Adrenal gland (tissue), 12 donors: ENCODE data around the gene ZBTB46. TPM values are rescaled to one million over a fixed set of nuclear protein-coding genes. Genes with fewer than 3 reads are reported as not detected.

Experiments used
- DNase-seq, 7 donors: peaks; one replicate each; pipeline ENCODE4 v3.0.0-alpha.2; 2019 to 2020
- H3K27ac ChIP-seq, 5 donors: fragments of 200-600 bp; sonication (generic) in 4 of 5; 1 replicate in 3 of 5; 2 replicates in 2 of 5; pipeline versions ENCODE4 v1.5.1 to v1.8.0; 2016 to 2020; ENCODE audit warnings: mild to moderate bottlenecking in 1 of 5
- H3K27me3 ChIP-seq: fragments of 200-600 bp; 2 replicates; pipeline ENCODE4 v1.8.0; 2021
- H3K36me3 ChIP-seq, 2 donors: fragments of 200-600 bp; replicated peaks in 1 of 2; 1 replicate in 1 of 2; 2 replicates in 1 of 2; pipeline versions ENCODE4 v1.5.1 to v1.8.0; 2018 to 2022
- H3K4me1 ChIP-seq, 2 donors: fragments of 200-600 bp; replicated peaks in 1 of 2; 1 replicate in 1 of 2; 2 replicates in 1 of 2; pipeline versions ENCODE4 v1.5.1 to v1.8.0; 2018 to 2021
- H3K4me3 ChIP-seq, 4 donors: fragments of 200-600 bp; sonication (generic) in 3 of 4; one replicate each; pipeline ENCODE4 v1.5.1; 2016 to 2018
- H3K9me3 ChIP-seq, 3 donors: fragments of 200-600 bp; sonication (generic) in 1 of 3; replicated peaks in 1 of 3; 1 replicate in 2 of 3; 2 replicates in 1 of 3; pipeline versions ENCODE4 v1.5.1 to v1.8.0; 2016 to 2021
- POLR2A ChIP-seq, 2 donors: fragments of 450-650 bp; IDR thresholded peaks; one replicate each; pipeline ENCODE4 v1.6.1; 2017; ENCODE audit warnings: antibody characterized with exemption in 2 of 2, mild to moderate bottlenecking in 2 of 2, moderate library complexity in 1 of 2
- WGBS, 4 donors: extraction: QIAGEN DNeasy Blood & Tissue Kit in 2 of 4; methylation state at CpG; one replicate each; pipeline versions ENCODE4 v1.1.5 to v1.1.7; 2013 to 2017; 5-methylcytosine and 5-hydroxymethylcytosine counted together
- intact Hi-C, 2 donors: fragments of 100-400 bp; cut with DNase I; formaldehyde crosslinking; loops; one replicate each; pipeline versions ENCODE4 v1.14.1 to v1.15.0; 2022 to 2023
- polyA plus RNA-seq, 3 donors: library from polyadenylated mRNA; stranded (reverse); fragments of 200-250 nt in 2 of 3; fragments of 350-450 nt in 1 of 3; fragmentation: Illumina TruSeq in 1 of 3; extraction: RNeasy Lipid Tissue Mini Kit (QIAGEN cat#74804) in 1 of 3; gene quantifications; one replicate each; pipeline ENCODE4 v1.2.3, GENCODE V29; 2013 to 2014
- total RNA-seq, 9 donors: library from RNA; depleted of rRNA in 4 of 9; stranded (reverse); fragments of >200 nt in 4 of 9; fragments of 120-200 nt in 1 of 9; fragmentation: NEBNext Ultra II Directional in 1 of 9; extraction: Animal tissue kit (Norgen Biotek cat#: 25700) in 1 of 9; gene quantifications; one replicate each; pipeline versions ENCODE4 v1.1.0 to v1.2.4, GENCODE V29; 2013 to 2023
- TF ChIP-seq, protein P1 (sequence below), 6 experiments: fragments of 450-650 bp in 4 of 6; fragments of 200-600 bp in 2 of 6; sonication (generic) in 1 of 6; IDR thresholded peaks; 1 replicate in 5 of 6; 2 replicates in 1 of 6; pipeline versions ENCODE4 v1.5.1 to v1.8.0; 2016 to 2021; ENCODE audit warnings: antibody characterized with exemption in 6 of 6, mild to moderate bottlenecking in 2 of 6, moderate library complexity in 1 of 6
- donor health status: healthy with polysubstance abuse.
- donor health status: Bipolar disorder and iron deficiency.
- donor health status: DM: yes; HTN: yes; CAD: no.
- donor health status: DM: no; HTN: no; CAD: no.
- donor health status: DM: no; HTN: no; CAD: no.
- donor health status: DM: yes; HTN: yes; CAD: no.

The ZBTB46 gene
- total and polyA plus RNA-seq, 12 donors, result 0.77 to 22.4 (median 10.6) TPM

DNA sequence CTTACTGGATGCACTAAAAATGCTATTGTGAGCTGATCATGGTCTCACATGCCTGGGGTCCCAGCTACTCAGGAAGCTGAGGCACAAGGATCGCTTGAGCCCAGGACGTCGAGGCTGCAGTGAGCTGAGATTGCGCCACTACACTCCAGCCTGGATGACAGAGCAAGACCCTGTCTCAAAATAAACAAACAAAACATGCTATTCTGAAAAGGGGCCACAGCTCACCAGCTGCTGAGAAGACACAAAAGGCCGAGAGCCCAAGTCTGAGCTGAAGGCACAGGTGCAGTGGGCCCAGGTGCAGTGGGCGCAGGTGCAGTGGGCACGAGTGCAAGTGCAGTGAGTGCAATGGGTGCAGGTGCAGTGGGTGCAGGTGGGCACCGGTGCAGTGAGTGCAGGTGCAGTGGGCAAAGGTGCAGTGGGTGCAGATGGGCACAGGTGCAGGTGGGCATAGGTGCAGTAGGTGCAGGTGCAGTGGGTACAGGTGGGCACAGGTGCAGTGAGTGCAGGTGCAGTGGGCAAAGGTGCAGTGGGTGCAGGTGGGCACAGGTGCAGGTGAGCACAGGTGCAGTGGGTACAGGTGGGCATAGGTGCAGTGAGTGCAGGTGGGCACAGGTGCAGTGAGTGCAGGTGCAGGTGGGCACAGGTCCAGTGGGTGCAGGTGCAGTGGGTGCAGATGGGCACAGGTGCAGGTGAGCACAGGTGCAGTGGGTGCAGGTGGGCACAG lies 16.0 kb downstream of the ZBTB46 start:
- TF ChIP-seq, protein P1, sequence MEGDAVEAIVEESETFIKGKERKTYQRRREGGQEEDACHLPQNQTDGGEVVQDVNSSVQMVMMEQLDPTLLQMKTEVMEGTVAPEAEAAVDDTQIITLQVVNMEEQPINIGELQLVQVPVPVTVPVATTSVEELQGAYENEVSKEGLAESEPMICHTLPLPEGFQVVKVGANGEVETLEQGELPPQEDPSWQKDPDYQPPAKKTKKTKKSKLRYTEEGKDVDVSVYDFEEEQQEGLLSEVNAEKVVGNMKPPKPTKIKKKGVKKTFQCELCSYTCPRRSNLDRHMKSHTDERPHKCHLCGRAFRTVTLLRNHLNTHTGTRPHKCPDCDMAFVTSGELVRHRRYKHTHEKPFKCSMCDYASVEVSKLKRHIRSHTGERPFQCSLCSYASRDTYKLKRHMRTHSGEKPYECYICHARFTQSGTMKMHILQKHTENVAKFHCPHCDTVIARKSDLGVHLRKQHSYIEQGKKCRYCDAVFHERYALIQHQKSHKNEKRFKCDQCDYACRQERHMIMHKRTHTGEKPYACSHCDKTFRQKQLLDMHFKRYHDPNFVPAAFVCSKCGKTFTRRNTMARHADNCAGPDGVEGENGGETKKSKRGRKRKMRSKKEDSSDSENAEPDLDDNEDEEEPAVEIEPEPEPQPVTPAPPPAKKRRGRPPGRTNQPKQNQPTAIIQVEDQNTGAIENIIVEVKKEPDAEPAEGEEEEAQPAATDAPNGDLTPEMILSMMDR (IDR thresholded peaks at IDR 0.05), result no peak
- no peak for TF ChIP-seq POLR2A (IDR thresholded peaks at IDR 0.05)
- Histone ChIP-seq H3K4me1 (no peaks in the 10 kb centered on the region), H3K9me3 (no peaks in the 10 kb centered on the region), H3K36me3 (no peaks in the 10 kb centered on the region), H3K27ac (peak overlapping the region in 1 of 5 donors; percentile 52), H3K4me3 (no peak overlapping the region), H3K27me3 (no peaks in the 10 kb centered on the region)
- 64 to 87% (median 76%) methylated on average over 8 of the region's 8 CpGs for WGBS, 4 donors
- no peak for DNase-seq
- intact Hi-C loops, result no loop called here

DNA sequence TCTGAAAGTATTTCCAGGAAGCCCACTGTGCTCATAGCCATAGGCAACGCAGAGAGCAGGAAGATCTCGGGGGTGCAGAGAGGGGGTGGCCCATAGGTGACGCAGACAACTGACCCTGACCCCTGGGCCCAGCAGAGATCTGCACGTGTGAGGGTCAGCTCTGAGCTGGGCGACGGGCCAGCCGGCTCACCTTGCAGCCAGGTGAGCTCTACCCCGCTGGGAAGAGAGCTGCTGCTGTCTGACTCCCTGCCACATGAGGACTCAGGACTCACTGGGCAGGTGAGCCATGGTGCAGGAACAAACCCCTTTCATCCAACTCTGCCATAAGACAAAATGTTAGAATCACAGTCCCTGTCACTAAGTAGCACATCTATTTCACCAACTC lies 19.6 kb downstream of the ZBTB46 start:
- Histone ChIP-seq H3K27me3 (no peaks in the 10 kb centered on the region), H3K36me3 (no peaks in the 10 kb centered on the region), H3K27ac (peak overlapping the region in 1 of 5 donors; percentile 44), H3K4me3 (no peak overlapping the region), H3K9me3 (no peaks in the 10 kb centered on the region), H3K4me1 (no peaks in the 10 kb centered on the region)
- TF ChIP-seq POLR2A (IDR thresholded peaks at IDR 0.05), result no peak
- TF ChIP-seq, protein P1 (IDR thresholded peaks at IDR 0.05), result no peak
- intact Hi-C loops, result no loop called here
- no peak for DNase-seq
- 77 to 100% (median 79%) methylated on average over 2 to 8 of the region's 8 CpGs for WGBS, 4 donors

DNA sequence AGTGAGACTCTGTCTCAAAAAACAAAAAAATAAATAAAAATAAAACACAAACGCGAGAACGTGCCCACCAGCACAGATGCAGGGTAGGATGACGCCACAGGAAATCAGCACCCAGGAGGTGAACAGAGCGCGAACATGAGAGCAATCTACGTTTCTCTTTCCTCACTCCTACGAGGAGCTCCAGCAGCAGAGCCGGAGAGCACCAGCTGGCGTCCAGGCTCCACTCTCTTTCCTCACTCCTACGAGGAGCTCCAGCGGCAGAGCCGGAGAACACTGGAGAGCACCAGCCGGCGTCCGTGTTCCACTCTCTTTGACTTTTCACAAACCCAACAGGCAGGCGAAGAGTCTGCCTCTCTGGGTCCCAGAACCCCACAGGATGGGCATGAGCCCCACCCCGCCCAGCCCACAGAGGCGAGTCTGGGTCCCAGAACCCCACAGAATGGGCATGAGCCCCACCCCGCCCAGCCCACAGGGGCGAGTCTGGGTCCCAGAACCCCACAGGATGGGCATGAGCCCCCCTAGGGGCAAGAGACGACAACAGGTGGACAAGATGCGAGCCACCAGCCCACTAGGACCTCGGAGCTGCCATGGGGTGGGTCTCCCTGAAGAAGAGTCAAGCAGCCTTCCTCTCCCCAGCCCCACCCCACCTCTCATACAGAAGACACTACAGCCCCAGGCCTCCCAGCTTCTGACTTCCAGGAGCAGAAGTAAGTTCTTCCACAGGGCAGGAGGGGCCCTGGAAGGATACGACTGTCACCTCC lies 20.2 kb downstream of the ZBTB46 start:
- WGBS, 4 donors, result 75 to 82% (median 77%) methylated on average over 18 to 25 of the region's 25 CpGs
- intact Hi-C loops, result no loop called here
- TF ChIP-seq, protein P1 (IDR thresholded peaks at IDR 0.05), result no peak
- no peak for TF ChIP-seq POLR2A (IDR thresholded peaks at IDR 0.05)
- DNase-seq, result no peak
- H3K36me3 ChIP-seq, result no peaks in the 10 kb centered on the region
- H3K4me1 ChIP-seq, result no peaks in the 10 kb centered on the region
- H3K27ac ChIP-seq, result peak overlapping the region in 2 of 5 donors; percentile 28 to 44
- no peaks in the 10 kb centered on the region for H3K27me3 ChIP-seq
- H3K4me3 ChIP-seq, result no peak overlapping the region
- no peaks in the 10 kb centered on the region for H3K9me3 ChIP-seq

DNA sequence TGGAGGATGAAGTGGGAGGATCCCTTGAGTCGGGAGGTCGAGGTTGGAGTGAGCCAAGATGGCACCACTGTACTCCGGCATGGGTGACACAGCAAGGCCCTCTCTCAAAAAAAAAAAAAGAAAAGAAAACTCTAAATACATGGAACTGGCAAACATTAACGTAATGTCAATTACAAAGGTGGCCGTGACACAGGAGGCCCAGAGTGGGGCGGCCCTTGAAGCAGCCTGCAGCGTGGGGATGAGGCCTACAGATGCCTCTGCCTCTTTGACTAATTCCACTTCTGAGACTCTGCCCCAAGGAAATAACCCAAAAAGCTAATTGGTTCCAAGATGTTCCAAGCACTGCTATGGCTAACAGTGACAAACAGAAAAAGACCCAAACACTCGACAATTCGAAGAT lies 21.2 kb downstream of the ZBTB46 start:
- no peak for DNase-seq
- Histone ChIP-seq H3K4me3 (no peak overlapping the region), H3K9me3 (no peaks in the 10 kb centered on the region), H3K36me3 (no peaks in the 10 kb centered on the region), H3K4me1 (no peaks in the 10 kb centered on the region), H3K27ac (peak overlapping the region in 2 of 5 donors; percentile 28 to 45), H3K27me3 (no peaks in the 10 kb centered on the region)
- no peak for TF ChIP-seq POLR2A (IDR thresholded peaks at IDR 0.05)
- TF ChIP-seq, protein P1 (IDR thresholded peaks at IDR 0.05), result no peak
- 87 to 99% (median 91%) methylated on average over 9 of the region's 9 CpGs for WGBS, 4 donors
- intact Hi-C loops, result no loop called here
